ENCODE data around the gene ENPP7.

Gene ENPP7

DNA sequence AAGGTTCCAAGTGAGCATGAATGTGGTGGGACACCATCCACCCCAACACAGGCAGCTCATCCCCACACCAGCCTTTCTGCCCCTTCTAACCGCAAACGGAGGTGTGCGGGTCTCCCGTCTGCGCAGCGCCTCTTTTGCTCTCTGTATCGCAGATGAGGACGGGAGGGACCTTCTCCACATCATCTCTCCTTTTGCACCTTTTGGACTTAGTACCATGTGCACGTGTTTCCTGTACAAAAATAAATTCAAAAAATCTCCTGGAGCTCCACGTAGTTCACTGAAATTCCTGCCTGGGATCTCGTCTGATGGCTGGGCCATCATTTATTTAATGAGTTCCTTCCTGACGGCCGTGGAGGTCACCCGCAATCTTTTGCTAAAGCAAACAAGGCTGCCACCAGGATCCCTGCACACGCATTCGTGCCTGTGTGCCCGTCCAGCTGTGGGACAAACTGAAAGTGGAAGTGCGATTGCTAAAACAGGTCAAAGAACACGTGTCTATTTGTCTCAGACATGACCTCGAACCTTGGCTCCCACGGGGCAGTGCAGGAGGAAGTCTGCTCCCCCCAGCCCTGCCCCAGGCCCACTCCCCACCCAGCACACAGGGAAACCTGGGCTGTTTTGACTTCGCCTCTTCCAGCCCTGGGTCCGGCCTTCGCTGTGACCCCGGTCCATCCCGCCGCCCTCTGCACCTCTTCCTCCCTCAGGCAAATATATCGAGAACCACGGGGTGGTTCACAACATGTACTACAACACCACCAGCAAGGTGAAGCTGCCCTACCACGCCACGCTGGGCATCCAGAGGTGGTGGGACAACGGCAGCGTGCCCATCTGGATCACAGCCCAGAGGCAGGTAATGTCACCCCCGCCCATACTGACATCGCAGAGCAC is 2.3 kb downstream of the ENPP7 start:
- TF ChIP-seq GATA3 (IDR thresholded peaks at IDR 0.05; ENCODE audit: low read depth, low read length) = no peak
- TF ChIP-seq GATA2 (IDR thresholded peaks at IDR 0.05; ENCODE audit: low read depth, low read length) = no peak

- TF ChIP-seq GATA3 (IDR thresholded peaks at IDR 0.05; ENCODE audit: low read depth, low read length) (no peak), GATA2 (IDR thresholded peaks at IDR 0.05; ENCODE audit: low read depth, low read length) (no peak)
Measured at GRCh38 chr17:79733692-79734070, 2.9 kb downstream of the ENPP7 start.

GRCh38 chr17:79735096-79735495 is 4.4 kb downstream of the ENPP7 start:
- no peak for TF ChIP-seq GATA3 (IDR thresholded peaks at IDR 0.05; ENCODE audit: low read depth, low read length)

- TF ChIP-seq GATA3 (IDR thresholded peaks at IDR 0.05; ENCODE audit: low read depth, low read length) (no peak), GATA2 (IDR thresholded peaks at IDR 0.05; ENCODE audit: low read depth, low read length) (no peak)
Measured at GRCh38 chr17:79737046-79737921, 6.5 kb downstream of the ENPP7 start.

DNA sequence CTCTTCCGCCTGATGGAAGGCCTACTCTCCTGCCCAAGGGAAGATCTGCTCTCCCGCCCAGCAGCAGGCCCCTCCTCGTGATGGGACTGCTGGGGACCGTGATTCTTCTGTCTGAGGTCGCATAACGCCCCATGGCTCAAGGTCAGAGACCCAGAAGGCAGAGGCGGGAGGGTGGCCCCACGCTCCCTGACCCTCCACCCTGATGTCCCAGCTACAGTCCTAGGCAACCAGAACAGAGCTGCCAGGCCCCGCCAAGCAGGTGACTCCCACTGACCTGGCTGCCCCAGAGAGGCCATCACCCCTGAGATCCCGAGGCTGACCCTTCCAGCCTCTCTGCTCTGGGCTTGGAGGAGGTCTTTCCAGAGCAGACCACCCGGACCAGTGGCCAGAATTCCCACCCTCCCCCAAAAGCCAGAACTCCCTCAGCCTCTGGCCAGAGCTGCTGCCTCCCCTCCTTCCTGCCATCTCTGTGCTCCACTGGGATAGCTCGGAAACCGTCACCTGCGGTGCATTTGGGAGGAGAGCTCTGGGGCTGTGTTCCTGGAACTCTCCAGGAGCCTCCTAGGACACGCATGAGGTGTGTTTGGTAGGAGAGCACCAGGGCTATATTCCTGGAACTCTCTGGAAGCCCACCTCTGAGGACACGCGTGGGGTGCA is 7.3 kb downstream of the ENPP7 start:
- TF ChIP-seq GATA2 (IDR thresholded peaks at IDR 0.05; ENCODE audit: low read depth, low read length) (no peak), GATA3 (IDR thresholded peaks at IDR 0.05; ENCODE audit: low read depth, low read length) (no peak)

GRCh38 chr17:79738643-79739042 is 7.9 kb downstream of the ENPP7 start:
- TF ChIP-seq GATA3 (IDR thresholded peaks at IDR 0.05; ENCODE audit: low read depth, low read length) = no peak
- TF ChIP-seq GATA2 (IDR thresholded peaks at IDR 0.05; ENCODE audit: low read depth, low read length) = no peak

- TF ChIP-seq GATA3 (IDR thresholded peaks at IDR 0.05; ENCODE audit: low read depth, low read length) (no peak), GATA2 (IDR thresholded peaks at IDR 0.05; ENCODE audit: low read depth, low read length) (no peak)
Measured at GRCh38 chr17:79739148-79740062, 8.7 kb downstream of the ENPP7 start.

DNA sequence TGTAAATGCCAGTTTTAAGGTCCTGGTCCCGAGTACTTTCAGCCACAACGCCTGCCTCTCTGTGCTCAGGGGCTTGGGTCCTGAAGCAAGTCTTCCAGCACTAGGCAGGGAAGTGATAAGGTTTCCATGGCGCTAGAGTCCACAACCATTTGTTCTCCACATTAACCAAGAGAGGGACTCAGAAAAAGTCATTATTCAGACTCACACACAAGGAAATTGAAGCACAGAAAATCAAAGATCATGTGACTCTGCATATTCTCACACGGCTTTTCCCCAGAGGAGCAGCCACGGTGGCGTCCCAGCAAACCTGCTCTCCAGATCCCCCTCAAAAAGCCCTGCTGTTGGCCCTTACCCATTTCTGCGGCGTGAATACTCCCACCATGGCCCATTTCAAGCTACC is 9.7 kb downstream of the ENPP7 start:
- no peak for TF ChIP-seq GATA2 (IDR thresholded peaks at IDR 0.05; ENCODE audit: low read depth, low read length)
- no peak for TF ChIP-seq GATA3 (IDR thresholded peaks at IDR 0.05; ENCODE audit: low read depth, low read length)

- TF ChIP-seq GATA2 (IDR thresholded peaks at IDR 0.05; ENCODE audit: low read depth, low read length) (no peak), GATA3 (IDR thresholded peaks at IDR 0.05; ENCODE audit: low read depth, low read length) (no peak)
Measured at GRCh38 chr17:79741401-79741750, 10.6 kb downstream of the ENPP7 start.

- TF ChIP-seq GATA2 (IDR thresholded peaks at IDR 0.05; ENCODE audit: low read depth, low read length) (no peak), GATA3 (IDR thresholded peaks at IDR 0.05; ENCODE audit: low read depth, low read length) (no peak)
Measured at GRCh38 chr17:79741751-79742588, 11.2 kb downstream of the ENPP7 start.

DNA sequence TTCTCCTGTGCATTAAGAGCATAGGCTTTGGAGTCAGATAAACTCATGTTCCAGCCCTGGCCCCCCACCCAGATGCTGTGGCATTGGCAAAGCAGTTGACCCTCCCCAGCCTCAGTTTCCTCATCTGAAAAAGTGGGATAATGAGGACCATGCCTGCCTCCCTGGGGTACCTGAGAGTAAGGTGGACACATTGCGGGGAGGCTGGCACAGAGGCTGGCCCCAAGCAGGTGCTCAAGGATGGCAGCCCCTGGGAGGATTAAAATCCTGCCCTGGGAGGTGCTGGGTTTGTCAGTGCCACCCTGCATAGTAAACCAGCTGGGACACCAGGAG is 11.8 kb downstream of the ENPP7 start:
- TF ChIP-seq GATA2 (IDR thresholded peaks at IDR 0.05; ENCODE audit: low read depth, low read length) (no peak), GATA3 (IDR thresholded peaks at IDR 0.05; ENCODE audit: low read depth, low read length) (no peak)

GRCh38 chr17:79742951-79743476 is 12.3 kb downstream of the ENPP7 start:
- TF ChIP-seq GATA3 (IDR thresholded peaks at IDR 0.05; ENCODE audit: low read depth, low read length) (no peak), GATA2 (IDR thresholded peaks at IDR 0.05; ENCODE audit: low read depth, low read length) (no peak)

All from SH-SY5Y (cell line).